Spleen (tissue), 11 donors: ENCODE data around the gene MTG2. TPM values are rescaled to one million over a fixed set of nuclear protein-coding genes. Genes with fewer than 3 reads are reported as not detected.
A peak's percentile ranks its signal among the peaks of the same experiment; 100 is the strongest.

Source experiments
- DNase-seq: peaks from one replicate; pipeline ENCODE4 v3.0.0-alpha.2; 2020
- H3K27ac ChIP-seq, 8 donors: fragments of 200-600 bp; sonication (generic) in 7 of 8; 1 replicate in 4 of 8; 2 replicates in 4 of 8; pipeline versions ENCODE4 v1.5.0 to v1.8.0; 2016 to 2021; ENCODE audit warnings: inconsistent platforms in 4 of 8, mild to moderate bottlenecking in 4 of 8, moderate library complexity in 1 of 8
- H3K27me3 ChIP-seq, 7 donors: fragments of 200-600 bp; sonication (generic) in 6 of 7; replicated peaks in 1 of 7; 1 replicate in 4 of 7; 2 replicates in 3 of 7; pipeline versions ENCODE4 v1.5.0 to v1.8.0; 2016 to 2021; ENCODE audit warnings: inconsistent platforms in 3 of 7, mild to moderate bottlenecking in 1 of 7
- H3K36me3 ChIP-seq, 6 donors: fragments of 200-600 bp; sonication (generic) in 5 of 6; 1 replicate in 4 of 6; 2 replicates in 2 of 6; pipeline versions ENCODE4 v1.5.0 to v1.8.0; 2016 to 2021; ENCODE audit warnings: inconsistent platforms in 2 of 6
- H3K4me1 ChIP-seq, 6 donors: fragments of 200-600 bp; sonication (generic) in 5 of 6; 1 replicate in 3 of 6; 2 replicates in 3 of 6; pipeline versions ENCODE4 v1.5.0 to v1.8.0; 2016 to 2021; ENCODE audit warnings: inconsistent platforms in 3 of 6
- H3K4me3 ChIP-seq, 8 donors: fragments of 200-600 bp; sonication (generic) in 7 of 8; 1 replicate in 4 of 8; 2 replicates in 4 of 8; pipeline versions ENCODE4 v1.5.0 to v1.8.0; 2016 to 2021; ENCODE audit warnings: inconsistent platforms in 4 of 8, mild to moderate bottlenecking in 4 of 8, moderate library complexity in 2 of 8
- H3K9me3 ChIP-seq, 8 donors: fragments of 200-600 bp; sonication (generic) in 7 of 8; 1 replicate in 4 of 8; 2 replicates in 4 of 8; pipeline versions ENCODE4 v1.5.0 to v1.8.0; 2016 to 2021; ENCODE audit warnings: inconsistent platforms in 4 of 8
- POLR2A ChIP-seq, 3 donors: fragments of 450-650 bp; IDR thresholded peaks; one replicate each; pipeline ENCODE4 v1.5.1; 2017; ENCODE audit warnings: antibody characterized with exemption in 3 of 3, mild to moderate bottlenecking in 1 of 3
- POLR2AphosphoS5 ChIP-seq, 3 donors: sonication (generic); formaldehyde crosslinking; IDR thresholded peaks; one replicate each; pipeline ENCODE4 v1.5.1; 2017; ENCODE audit warnings: antibody characterized with exemption in 3 of 3
- WGBS, 5 donors: extraction: QIAGEN DNeasy Blood & Tissue Kit in 3 of 5; methylation state at CpG; one replicate each; pipeline versions ENCODE4 v1.1.5 to v1.1.7; 2013 to 2018; 5-methylcytosine and 5-hydroxymethylcytosine counted together
- intact Hi-C: fragments of 100-400 bp; cut with DNase I; formaldehyde crosslinking; loops from one replicate; pipeline ENCODE4 v1.15.0; 2023; ENCODE audit warnings: low total_unique reads
- polyA plus RNA-seq, 3 donors: library from polyadenylated mRNA; stranded (reverse); fragments of 200-250 nt; gene quantifications; one replicate each; pipeline ENCODE4 v1.2.1, GENCODE V29; 2013
- total RNA-seq, 7 donors: library from RNA; depleted of rRNA in 3 of 7; stranded (reverse); fragments of >200 nt in 3 of 7; fragmentation: NEBNext Ultra II Directional in 4 of 7; extraction: Animal tissue kit (Norgen Biotek cat#: 25700) in 4 of 7; gene quantifications; one replicate each; pipeline versions ENCODE4 v1.1.0 to v1.2.1, GENCODE V29; 2016 to 2021
- TF ChIP-seq, protein P1 (sequence below), 11 experiments: fragments of 200-600 bp in 7 of 11; fragments of 450-650 bp in 4 of 11; sonication (generic) in 4 of 11; IDR thresholded peaks in 8 of 11; conservative IDR thresholded peaks in 3 of 11; 1 replicate in 7 of 11; 2 replicates in 4 of 11; pipeline versions ENCODE4 v1.4.0 to v1.8.0; 2016 to 2021; ENCODE audit warnings: antibody characterized with exemption in 11 of 11, inconsistent platforms in 4 of 11, mild to moderate bottlenecking in 1 of 11
- donor health status: healthy with polysubstance abuse.
- donor health status: DM: no; HTN: no; CAD: no; lungs with moderate emphysema.
- donor health status: DM: no; HTN: no; CAD: no.
- donor health status: Bipolar disorder and iron deficiency.
- donor health status: healthy.
- donor health status: DM: no; HTN: no; CAD: no.
- donor health status: DM: yes; HTN: yes; CAD: no.

Gene MTG2
- total and polyA plus RNA-seq, 10 donors: 22.6 to 41.3 (median 37.6) TPM

DNA sequence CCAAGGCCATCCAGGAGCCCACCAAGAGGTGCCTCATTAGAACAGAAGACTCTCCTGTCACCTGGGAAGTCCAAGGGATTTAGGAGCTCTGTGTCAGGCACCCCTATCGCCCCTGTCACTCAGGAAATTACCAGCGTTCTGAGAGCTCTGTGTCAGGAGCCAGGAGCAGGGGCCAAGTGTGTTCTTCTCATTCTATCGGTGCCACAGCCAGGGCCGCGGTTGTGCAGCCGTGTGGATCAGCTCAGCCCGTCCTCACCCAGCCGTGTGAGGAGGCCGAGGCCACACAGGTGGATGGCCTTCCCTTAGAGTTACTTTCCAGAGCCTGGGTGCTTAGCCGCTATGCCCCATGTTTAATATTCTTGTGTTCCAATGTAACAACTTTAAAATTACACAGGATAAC, 9.8 kb downstream of the MTG2 start:
- Histone ChIP-seq H3K27me3 (no peaks in the 10 kb centered on the region), H3K4me1 (peaks cover 0 to 31% (median 3%) of the 10 kb centered on the region in 6 donors), H3K9me3 (no peaks in the 10 kb centered on the region), H3K36me3 (peaks cover 0 to 89% (median 42%) of the 10 kb centered on the region in 6 donors), H3K27ac (no peak overlapping the region), H3K4me3 (no peak overlapping the region)
- 88 to 95% (median 91%) methylated on average over 10 of the region's 10 CpGs for WGBS, 5 donors
- intact Hi-C loops: no loop called here
- TF ChIP-seq, protein P1, sequence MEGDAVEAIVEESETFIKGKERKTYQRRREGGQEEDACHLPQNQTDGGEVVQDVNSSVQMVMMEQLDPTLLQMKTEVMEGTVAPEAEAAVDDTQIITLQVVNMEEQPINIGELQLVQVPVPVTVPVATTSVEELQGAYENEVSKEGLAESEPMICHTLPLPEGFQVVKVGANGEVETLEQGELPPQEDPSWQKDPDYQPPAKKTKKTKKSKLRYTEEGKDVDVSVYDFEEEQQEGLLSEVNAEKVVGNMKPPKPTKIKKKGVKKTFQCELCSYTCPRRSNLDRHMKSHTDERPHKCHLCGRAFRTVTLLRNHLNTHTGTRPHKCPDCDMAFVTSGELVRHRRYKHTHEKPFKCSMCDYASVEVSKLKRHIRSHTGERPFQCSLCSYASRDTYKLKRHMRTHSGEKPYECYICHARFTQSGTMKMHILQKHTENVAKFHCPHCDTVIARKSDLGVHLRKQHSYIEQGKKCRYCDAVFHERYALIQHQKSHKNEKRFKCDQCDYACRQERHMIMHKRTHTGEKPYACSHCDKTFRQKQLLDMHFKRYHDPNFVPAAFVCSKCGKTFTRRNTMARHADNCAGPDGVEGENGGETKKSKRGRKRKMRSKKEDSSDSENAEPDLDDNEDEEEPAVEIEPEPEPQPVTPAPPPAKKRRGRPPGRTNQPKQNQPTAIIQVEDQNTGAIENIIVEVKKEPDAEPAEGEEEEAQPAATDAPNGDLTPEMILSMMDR (IDR thresholded peaks at IDR 0.05 in 8 of 11, conservative IDR thresholded peaks at IDR 0.05 in 3 of 11): no peak
- TF ChIP-seq POLR2A (IDR thresholded peaks at IDR 0.05) (no peak), POLR2AphosphoS5 (IDR thresholded peaks at IDR 0.05) (no peak)
- DNase-seq: peak; percentile 29

DNA sequence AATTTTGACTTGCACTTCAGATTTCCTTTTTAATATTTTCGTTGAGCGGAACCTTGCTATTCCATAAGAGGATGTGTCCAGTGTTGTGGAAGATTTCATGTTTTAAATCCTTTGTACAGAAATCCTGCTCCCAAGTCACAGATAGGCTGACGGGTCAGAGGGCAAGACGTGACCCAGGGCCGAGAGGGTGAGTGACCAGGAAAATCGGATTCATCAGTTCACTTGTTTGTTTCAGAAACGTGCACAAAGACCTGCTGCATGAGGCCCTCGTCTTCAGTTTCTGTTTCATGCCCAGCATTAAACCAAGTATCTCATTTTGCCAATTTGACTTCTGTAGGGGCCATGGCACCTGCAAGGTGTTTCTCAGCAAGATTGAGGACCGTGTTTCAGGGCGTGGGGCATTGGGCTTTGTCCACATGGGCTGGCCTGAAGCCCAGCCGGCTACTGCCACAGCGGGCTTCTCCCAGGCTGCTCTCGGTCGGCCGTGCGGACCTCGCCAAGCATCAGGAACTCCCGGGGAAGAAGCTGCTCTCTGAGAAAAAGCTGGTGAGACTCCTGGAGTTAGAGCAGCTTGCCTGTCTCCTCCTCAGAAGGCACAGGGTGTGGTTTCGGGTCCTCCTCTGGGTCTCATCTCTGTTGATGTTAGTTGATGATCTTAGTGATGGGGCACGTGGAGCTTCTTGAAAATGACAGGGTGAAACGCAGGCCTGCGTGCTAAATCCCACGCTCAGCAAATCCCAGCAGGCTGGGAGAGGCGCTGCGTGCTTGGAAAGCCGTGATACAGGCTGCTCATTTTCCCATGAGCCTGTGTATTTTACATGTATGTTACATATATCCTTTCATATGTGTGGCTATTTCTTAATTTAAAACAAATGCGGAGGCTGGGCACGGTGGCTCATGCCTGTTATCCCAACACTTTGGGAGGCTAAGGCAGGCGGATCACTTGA, 10.5 kb downstream of the MTG2 start:
- Histone ChIP-seq H3K27me3 (no peaks in the 10 kb centered on the region), H3K36me3 (peaks cover 0 to 96% (median 49%) of the 10 kb centered on the region in 6 donors), H3K4me1 (peaks cover 0 to 24% (median 0%) of the 10 kb centered on the region in 6 donors), H3K9me3 (no peaks in the 10 kb centered on the region), H3K27ac (no peak overlapping the region), H3K4me3 (no peak overlapping the region)
- peak; percentile 49 for DNase-seq
- 89 to 94% (median 93%) methylated on average over 24 to 29 of the region's 29 CpGs for WGBS, 5 donors
- intact Hi-C loops: no loop called here
- no peak for TF ChIP-seq POLR2AphosphoS5 (IDR thresholded peaks at IDR 0.05)
- TF ChIP-seq, protein P1 (IDR thresholded peaks at IDR 0.05 in 8 of 11, conservative IDR thresholded peaks at IDR 0.05 in 3 of 11): no peak
- no peak for TF ChIP-seq POLR2A (IDR thresholded peaks at IDR 0.05)

DNA sequence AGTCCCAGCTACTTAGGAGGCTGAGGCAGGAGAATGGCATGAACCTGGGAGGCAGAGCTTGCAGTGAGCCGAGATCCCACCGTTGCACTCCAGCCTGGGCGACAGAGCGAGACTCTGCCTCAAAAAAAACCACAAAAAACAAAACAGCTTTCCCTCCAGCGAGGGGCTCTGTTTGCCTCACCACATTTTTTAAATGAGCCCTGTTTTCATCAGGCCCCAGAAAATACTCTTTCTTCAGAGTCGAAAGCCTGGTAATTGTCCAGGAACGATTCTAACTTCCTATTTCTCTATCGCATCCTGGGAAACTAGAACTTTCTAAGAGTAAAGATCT, 12.2 kb downstream of the MTG2 start:
- TF ChIP-seq POLR2A (IDR thresholded peaks at IDR 0.05) (no peak), POLR2AphosphoS5 (IDR thresholded peaks at IDR 0.05) (no peak)
- TF ChIP-seq, protein P1 (IDR thresholded peaks at IDR 0.05 in 8 of 11, conservative IDR thresholded peaks at IDR 0.05 in 3 of 11): no peak
- H3K4me3 ChIP-seq: no peak overlapping the region
- H3K36me3 ChIP-seq: peaks cover 0 to 100% (median 58%) of the 10 kb centered on the region in 6 donors
- H3K27ac ChIP-seq: no peak overlapping the region
- no peaks in the 10 kb centered on the region for H3K27me3 ChIP-seq
- H3K4me1 ChIP-seq: peaks cover 0 to 16% (median 0%) of the 10 kb centered on the region in 6 donors
- WGBS, 5 donors: 54 to 75% (median 64%) methylated on average over 8 of the region's 8 CpGs
- no peak for DNase-seq
- H3K9me3 ChIP-seq: no peaks in the 10 kb centered on the region
- intact Hi-C loops: no loop called here

DNA sequence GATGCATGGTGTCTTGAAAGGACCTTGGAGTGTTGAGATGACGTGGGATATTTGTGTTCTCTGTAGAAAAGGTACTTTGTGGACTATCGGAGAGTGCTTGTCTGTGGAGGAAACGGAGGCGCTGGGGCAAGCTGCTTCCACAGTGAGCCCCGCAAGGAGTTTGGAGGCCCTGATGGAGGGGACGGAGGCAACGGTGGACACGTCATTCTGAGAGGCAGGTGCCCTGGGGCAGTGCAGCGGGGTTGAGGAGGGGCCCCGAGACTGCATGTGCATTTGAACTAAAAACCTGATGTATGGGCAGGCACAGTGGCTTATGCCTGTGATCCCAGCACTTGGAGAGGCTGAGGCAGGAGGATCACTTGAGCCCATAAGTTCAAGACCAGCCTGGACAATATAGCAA, 12.9 kb downstream of the MTG2 start:
- no peaks in the 10 kb centered on the region for H3K9me3 ChIP-seq
- TF ChIP-seq POLR2A (IDR thresholded peaks at IDR 0.05): no peak
- no peak for TF ChIP-seq POLR2AphosphoS5 (IDR thresholded peaks at IDR 0.05)
- TF ChIP-seq, protein P1 (IDR thresholded peaks at IDR 0.05 in 8 of 11, conservative IDR thresholded peaks at IDR 0.05 in 3 of 11): no peak
- no peak overlapping the region for H3K27ac ChIP-seq
- WGBS, 5 donors: 94 to 97% (median 95%) methylated on average over 10 of the region's 10 CpGs
- peak; percentile 31 for DNase-seq
- no peak overlapping the region for H3K4me3 ChIP-seq
- H3K36me3 ChIP-seq: peaks cover 0 to 100% (median 61%) of the 10 kb centered on the region in 6 donors
- H3K4me1 ChIP-seq: peaks cover 0 to 20% (median under 1%) of the 10 kb centered on the region in 6 donors
- intact Hi-C loops: no loop called here
- H3K27me3 ChIP-seq: no peaks in the 10 kb centered on the region
